Common myeloid progenitor, CD34-positive (primary cell): ENCODE measurements around the gene STC2.

Experiments used
- CTCF ChIA-PET: fragments of 350-600 bp; sonication (Branson Sonifier 250); formaldehyde crosslinking; loops from one replicate; lab custom pipeline; 2021; ENCODE audit warnings: antibody characterized with exemption; lab: Charles Lee
- POLR2A ChIA-PET: fragments of 350-600 bp; sonication (Branson Sonifier 250); formaldehyde crosslinking; loops from one replicate; lab custom pipeline; 2021; ENCODE audit warnings: antibody characterized with exemption; lab: Charles Lee
- DNase-seq, 3 donors: peaks; one replicate each; pipeline versions ENCODE4 v3.0.0 to v3.0.0-alpha.2; 2013
- H3K27ac ChIP-seq, 2 experiments: 1 replicate in 1 of 2; 2 replicates in 1 of 2; pipeline ENCODE4 v1.7.0; 2013; ENCODE audit warnings: inconsistent platforms in 2 of 2, low read length in 2 of 2, mild to moderate bottlenecking in 2 of 2, low read depth in 1 of 2, moderate library complexity in 1 of 2; ENCODE audit not compliant: severe bottlenecking in 2 of 2, insufficient read depth in 1 of 2, poor library complexity in 1 of 2
- H3K27me3 ChIP-seq, 5 experiments: replicated peaks in 2 of 5; 1 replicate in 3 of 5; 2 replicates in 2 of 5; pipeline versions ENCODE4 v1.6.1 to v1.7.0; 2013; ENCODE audit warnings: low read length in 4 of 5, mild to moderate bottlenecking in 2 of 5, moderate library complexity in 2 of 5, inconsistent platforms in 1 of 5; ENCODE audit not compliant: insufficient read depth in 5 of 5, control insufficient read depth in 4 of 5
- H3K36me3 ChIP-seq, 4 experiments: 1 replicate in 2 of 4; 2 replicates in 2 of 4; pipeline versions ENCODE4 v1.6.1 to v1.7.0; 2013; ENCODE audit warnings: low read length in 3 of 4, control low read depth in 1 of 4, mild to moderate bottlenecking in 1 of 4; ENCODE audit not compliant: control insufficient read depth in 4 of 4, insufficient read depth in 4 of 4
- H3K4me1 ChIP-seq, 4 experiments: 1 replicate in 3 of 4; 2 replicates in 1 of 4; pipeline versions ENCODE4 v1.6.1 to v1.7.1; 2013; ENCODE audit warnings: low read length in 3 of 4, mild to moderate bottlenecking in 3 of 4, control low read depth in 1 of 4, inconsistent platforms in 1 of 4, moderate library complexity in 1 of 4; ENCODE audit not compliant: control insufficient read depth in 4 of 4, insufficient read depth in 4 of 4; ENCODE audit errors: control extremely low read depth in 1 of 4
- H3K4me3 ChIP-seq, 7 experiments: 1 replicate in 4 of 7; 2 replicates in 3 of 7; pipeline versions ENCODE4 v1.5.1 to v1.7.0; 2013; ENCODE audit warnings: mild to moderate bottlenecking in 7 of 7, low read length in 6 of 7, moderate library complexity in 6 of 7, inconsistent platforms in 2 of 7, low read depth in 2 of 7, control low read depth in 1 of 7; ENCODE audit not compliant: insufficient read depth in 4 of 7, control insufficient read depth in 1 of 7; ENCODE audit errors: extremely low read depth in 1 of 7
- H3K9me3 ChIP-seq, 5 experiments: 1 replicate in 4 of 5; 2 replicates in 1 of 5; pipeline versions ENCODE4 v1.6.1 to v1.7.1; 2013; ENCODE audit warnings: low read length in 4 of 5, mild to moderate bottlenecking in 2 of 5, inconsistent platforms in 1 of 5, low read depth in 1 of 5, moderate library complexity in 1 of 5; ENCODE audit not compliant: control insufficient read depth in 4 of 5, insufficient read depth in 2 of 5; ENCODE audit errors: control extremely low read depth in 1 of 5
- WGBS: methylation state at CpG from one replicate; pipeline ENCODE4 v1.1.5; 2013; ENCODE audit not compliant: insufficient coverage; 5-methylcytosine and 5-hydroxymethylcytosine counted together

Gene STC2

GRCh38 chr5:173312821-173313220 is 15.4 kb downstream of the STC2 start:
- Histone ChIP-seq H3K9me3 (peaks cover 0 to 6% (median 3%) of the 10 kb centered on the region in 5 experiments), H3K27ac (no peak overlapping the region), H3K36me3 (no peaks in the 10 kb centered on the region), H3K27me3 (peaks cover 3 to 68% (median 13%) of the 10 kb centered on the region in 5 experiments), H3K4me3 (no peak overlapping the region), H3K4me1 (no peaks in the 10 kb centered on the region)
- CTCF ChIA-PET: interaction anchor here (1.2 to 1.8 kb wide), 2 partner anchors 11 to 15 kb away, joined by 3 read pairs; partner anchors contain the start of gene STC2
- POLR2A ChIA-PET: no interaction called here
- DNase-seq: no peak
- no CpG with 5 or more reads among the region's 3 CpGs for WGBS

GRCh38 chr5:173311818-173312585 is 16.2 kb downstream of the STC2 start:
- H3K4me1 ChIP-seq: no peaks in the 10 kb centered on the region
- WGBS: 94% methylated on average over 6 of the region's 9 CpGs
- H3K36me3 ChIP-seq: no peaks in the 10 kb centered on the region
- H3K27me3 ChIP-seq: peaks cover 3 to 62% (median 13%) of the 10 kb centered on the region in 5 experiments
- H3K4me3 ChIP-seq: no peak overlapping the region
- POLR2A ChIA-PET: no interaction called here
- no peak overlapping the region for H3K27ac ChIP-seq
- CTCF ChIA-PET: interaction anchor here (0.8 to 1.8 kb wide), 4 partner anchors 11 to 20 kb away, joined by 3 to 6 read pairs (median 3); partner anchors contain the start of gene STC2
- peaks cover 0 to 10% (median 3%) of the 10 kb centered on the region in 5 experiments for H3K9me3 ChIP-seq
- DNase-seq: no peak

DNA sequence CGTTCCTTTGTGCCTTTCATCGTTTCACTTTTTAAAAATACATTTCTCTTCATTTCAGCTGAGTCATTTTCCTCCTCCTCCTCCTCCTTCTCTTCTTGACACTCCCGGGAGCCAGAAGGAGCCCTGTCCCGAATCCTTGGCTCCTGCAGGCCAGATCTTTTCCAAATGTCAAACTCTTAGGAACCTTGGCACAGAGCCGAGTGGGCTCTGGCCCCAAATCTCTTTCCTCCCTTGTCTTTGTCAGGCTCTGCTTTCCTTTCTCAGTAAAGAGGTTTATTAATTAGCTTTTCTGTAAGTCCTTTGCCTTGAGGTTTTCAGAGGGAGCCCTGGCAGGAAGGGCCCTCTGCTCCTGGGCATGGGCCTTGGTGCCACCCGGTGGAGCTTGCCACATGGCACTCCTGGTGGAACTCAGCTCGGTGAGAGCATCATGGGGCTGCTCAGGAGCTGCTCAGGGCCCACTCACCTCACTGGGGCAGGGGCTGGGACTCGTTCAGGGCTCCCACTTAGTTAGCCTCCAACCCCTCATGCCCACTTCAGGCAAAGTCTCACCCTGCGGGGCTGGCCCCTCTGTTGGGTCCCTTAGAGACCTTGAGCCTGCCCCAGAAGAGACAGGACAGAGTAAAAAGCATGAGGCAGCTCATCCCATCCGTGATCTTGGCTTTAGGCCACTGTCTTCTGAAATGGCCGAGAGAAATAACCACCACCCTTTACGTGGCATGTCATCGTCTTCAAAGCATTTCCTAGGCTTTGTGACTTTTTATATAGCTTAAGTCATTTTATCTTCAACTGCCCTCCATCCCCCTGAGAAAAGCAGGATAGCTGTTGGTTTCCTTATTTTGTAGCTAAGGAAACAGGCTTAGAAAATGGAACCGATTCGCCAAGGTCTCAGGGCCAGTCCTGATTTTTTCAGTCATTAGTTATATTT is 17.1 kb downstream of the STC2 start:
- no peaks in the 10 kb centered on the region for H3K36me3 ChIP-seq
- H3K4me1 ChIP-seq: no peaks in the 10 kb centered on the region
- no peak for DNase-seq
- no peak overlapping the region for H3K27ac ChIP-seq
- H3K27me3 ChIP-seq: peaks cover 3 to 59% (median 15%) of the 10 kb centered on the region in 5 experiments
- ChIA-PET POLR2A (no interaction called here), CTCF (interaction anchor here (0.7 to 1.1 kb wide), 3 partner anchors 11 to 19 kb away, joined by 3 to 6 read pairs (median 3); no protein-coding TSS in a partner anchor)
- H3K4me3 ChIP-seq: no peak overlapping the region
- H3K9me3 ChIP-seq: peaks cover 0 to 10% (median 3%) of the 10 kb centered on the region in 5 experiments
- WGBS: 69% methylated on average over 12 of the region's 15 CpGs

DNA sequence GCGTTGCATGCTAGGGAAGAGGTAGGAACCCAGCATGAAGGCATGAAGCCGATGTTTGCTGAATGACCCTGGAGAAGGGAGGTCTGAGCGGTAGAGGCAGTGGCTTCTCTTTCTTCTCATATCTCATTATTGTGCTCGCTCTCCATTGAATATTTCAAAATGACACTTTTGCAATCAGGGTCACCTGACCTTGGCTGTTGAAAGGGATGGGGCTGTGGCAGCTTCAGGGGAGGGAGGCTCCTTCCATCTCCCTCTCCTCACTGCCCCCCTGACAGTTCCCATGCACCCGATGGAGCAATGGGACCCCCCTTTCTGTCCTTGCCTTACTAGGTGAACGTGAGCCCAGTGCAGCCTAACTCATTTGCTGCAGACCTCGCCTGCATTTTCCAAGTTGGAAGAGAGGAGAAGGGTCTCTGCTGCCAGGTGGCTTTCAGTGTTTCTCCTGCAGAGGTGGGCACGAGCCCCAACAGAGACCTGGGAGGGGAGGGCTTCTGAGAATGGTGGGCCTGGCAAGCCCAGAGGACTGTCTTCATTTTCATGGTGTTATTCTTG is 17.9 kb downstream of the STC2 start:
- Histone ChIP-seq H3K4me3 (no peak overlapping the region), H3K36me3 (no peaks in the 10 kb centered on the region), H3K27ac (no peak overlapping the region), H3K9me3 (peaks cover 0 to 10% (median 3%) of the 10 kb centered on the region in 5 experiments), H3K27me3 (peaks cover 3 to 55% (median 15%) of the 10 kb centered on the region in 5 experiments), H3K4me1 (no peaks in the 10 kb centered on the region)
- POLR2A ChIA-PET: no interaction called here
- CTCF ChIA-PET: no interaction called here
- no peak for DNase-seq
- WGBS: 91% methylated on average over 6 of the region's 8 CpGs

- no peak overlapping the region for H3K4me3 ChIP-seq
- H3K27ac ChIP-seq: no peak overlapping the region
- peaks cover 0 to 10% (median 3%) of the 10 kb centered on the region in 5 experiments for H3K9me3 ChIP-seq
- H3K36me3 ChIP-seq: no peaks in the 10 kb centered on the region
- ChIA-PET CTCF (interaction anchor here (1.6 kb wide), 1 partner anchor 17 kb away, joined by 3 read pairs; no protein-coding TSS in a partner anchor), POLR2A (no interaction called here)
- WGBS: 76% methylated on average over 3 of the region's 4 CpGs
- no peak for DNase-seq
- no peaks in the 10 kb centered on the region for H3K4me1 ChIP-seq
- peaks cover 3 to 50% (median 15%) of the 10 kb centered on the region in 5 experiments for H3K27me3 ChIP-seq
Measured at GRCh38 chr5:173309731-173310130, 18.5 kb downstream of the STC2 start.

- CTCF ChIA-PET: interaction anchor here (1.4 to 1.6 kb wide), 2 partner anchors 13 to 15 kb away, joined by 3 read pairs; no protein-coding TSS in a partner anchor
- Histone ChIP-seq H3K27me3 (peaks cover 0 to 50% (median 16%) of the 10 kb centered on the region in 5 experiments), H3K9me3 (peaks cover 0 to 10% (median 3%) of the 10 kb centered on the region in 5 experiments), H3K4me1 (no peaks in the 10 kb centered on the region), H3K4me3 (no peak overlapping the region), H3K36me3 (no peaks in the 10 kb centered on the region), H3K27ac (no peak overlapping the region)
- POLR2A ChIA-PET: no interaction called here
- DNase-seq: no peak
Measured at GRCh38 chr5:173308226-173308625, 20.0 kb downstream of the STC2 start.
